ENCODE results near the gene OLFML2A. TPM values are rescaled to one million over a fixed set of nuclear protein-coding genes. Genes with fewer than 3 reads are reported as not detected.
"Not testable (repeated sequence)": the region's sequence is repeated elsewhere in the genome, so short reads cannot be mapped to it uniquely, and the experiment has no call there.

The OLFML2A gene
- total RNA-seq, 4 donors from 2014 or later: 13.7 to 33.1 (median 25.7) TPM

- 65 to 68% methylated on average over 10 to 12 of the region's 12 CpGs for WGBS, 2 donors
- no peak for TF ChIP-seq CTCF (IDR thresholded peaks at IDR 0.05)
- no peak for TF ChIP-seq POLR2A (IDR thresholded peaks at IDR 0.05)
- DNase-seq (ENCODE audit: low spot score in 2 of 2): no peak
- intact Hi-C loops (cut with DNase I; ENCODE audit: low total_unique reads): no loop called here
- no peak overlapping the region for H3K4me3 ChIP-seq (ENCODE audit: low read depth, poor library complexity, severe bottlenecking)
Observed at GRCh38 chr9:124839612-124840299, 62.8 kb downstream of the OLFML2A start.

- intact Hi-C loops (cut with DNase I; ENCODE audit: low total_unique reads): no loop called here
- 64 to 75% methylated on average over 18 of the region's 18 CpGs for WGBS, 2 donors
- no peak overlapping the region for H3K4me3 ChIP-seq (ENCODE audit: low read depth, poor library complexity, severe bottlenecking)
- TF ChIP-seq POLR2A (IDR thresholded peaks at IDR 0.05): no peak
- TF ChIP-seq CTCF (IDR thresholded peaks at IDR 0.05): no peak
- no peak for DNase-seq (ENCODE audit: low spot score in 2 of 2)
Observed at GRCh38 chr9:124840300-124840833, 63.4 kb downstream of the OLFML2A start.

DNA sequence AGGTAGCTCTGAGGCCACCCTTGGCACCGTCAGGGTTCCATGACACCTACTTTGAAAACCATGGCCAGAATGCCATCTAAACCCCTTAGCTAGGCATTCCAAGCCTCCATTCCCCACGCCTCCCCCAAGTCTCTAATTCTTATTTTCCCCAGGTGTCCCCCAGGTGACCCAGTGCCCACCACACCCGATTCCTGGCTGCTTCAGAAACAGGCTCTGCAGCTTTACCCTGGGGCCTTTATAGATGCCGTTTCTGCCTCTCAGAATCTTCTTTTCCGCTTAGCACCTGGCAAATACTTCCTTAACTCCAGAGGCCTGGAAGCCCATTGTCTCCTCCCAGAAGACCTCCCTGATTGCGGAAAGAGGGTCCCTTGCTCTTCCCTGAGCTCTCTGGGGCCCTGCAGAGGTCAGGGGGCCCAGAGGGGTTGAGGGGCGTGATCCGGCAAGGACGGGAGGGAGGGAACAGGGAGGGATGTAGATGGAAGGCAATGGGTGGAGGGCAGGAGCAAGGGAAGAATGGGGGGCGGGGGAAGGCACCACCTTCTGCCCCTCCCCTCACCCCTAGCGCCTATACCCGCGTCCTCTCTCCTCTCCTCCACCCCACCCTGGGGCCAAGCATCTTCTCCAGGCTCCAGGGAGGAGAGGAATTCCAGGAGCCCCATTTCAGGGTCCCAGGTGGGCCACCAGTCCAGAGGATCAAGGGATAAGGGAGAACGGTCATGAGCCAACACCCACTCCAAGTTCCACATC lies 64.3 kb downstream of the OLFML2A start:
- TF ChIP-seq POLR2A (IDR thresholded peaks at IDR 0.05) (no peak), CTCF (IDR thresholded peaks at IDR 0.05) (no peak)
- no peak for DNase-seq (ENCODE audit: low spot score in 2 of 2)
- intact Hi-C loops (cut with DNase I; ENCODE audit: low total_unique reads): no loop called here
- H3K4me3 ChIP-seq (ENCODE audit: low read depth, poor library complexity, severe bottlenecking): no peak overlapping the region
- WGBS, 2 donors: 67 to 72% methylated on average over 14 of the region's 14 CpGs

GRCh38 chr9:124843456-124844034 lies 66.6 kb downstream of the OLFML2A start:
- no peak overlapping the region for H3K4me3 ChIP-seq (ENCODE audit: low read depth, poor library complexity, severe bottlenecking)
- TF ChIP-seq CTCF (IDR thresholded peaks at IDR 0.05) (no peak), POLR2A (IDR thresholded peaks at IDR 0.05) (no peak)
- 74 to 81% methylated on average over 11 of the region's 11 CpGs for WGBS, 2 donors
- no peak for DNase-seq (ENCODE audit: low spot score in 2 of 2)
- intact Hi-C loops (cut with DNase I; ENCODE audit: low total_unique reads): no loop called here

DNA sequence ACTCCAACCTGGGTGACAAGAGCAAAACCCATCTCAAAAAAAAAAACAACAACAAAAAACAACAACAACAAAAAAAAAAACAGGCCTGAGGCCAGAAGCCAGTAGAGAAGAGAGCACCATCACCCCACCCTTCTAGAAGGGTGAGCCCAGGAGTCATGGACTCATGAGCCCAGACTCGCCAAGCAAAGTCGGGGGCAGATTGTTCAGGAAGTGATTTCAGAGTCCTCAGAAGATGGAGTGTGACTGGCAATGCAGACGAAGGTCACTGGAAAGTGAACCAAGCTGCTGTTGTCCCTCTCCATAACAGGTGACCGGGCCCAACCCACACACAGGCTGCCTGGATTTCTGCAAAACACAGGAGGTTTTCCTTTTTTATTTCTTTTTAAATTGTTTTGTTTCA lies 67.4 kb downstream of the OLFML2A start:
- 66 to 67% methylated on average over 4 of the region's 4 CpGs for WGBS, 2 donors
- intact Hi-C loops (cut with DNase I; ENCODE audit: low total_unique reads): no loop called here
- no peak for DNase-seq (ENCODE audit: low spot score in 2 of 2)
- H3K4me3 ChIP-seq (ENCODE audit: low read depth, poor library complexity, severe bottlenecking): no peak overlapping the region
- TF ChIP-seq POLR2A (IDR thresholded peaks at IDR 0.05): no peak
- TF ChIP-seq CTCF (IDR thresholded peaks at IDR 0.05): no peak

- DNase-seq (ENCODE audit: low spot score in 2 of 2); intact Hi-C loops (cut with DNase I; ENCODE audit: low total_unique reads); H3K4me3 ChIP-seq (ENCODE audit: low read depth, poor library complexity, severe bottlenecking): not testable (repeated sequence)
- 93 to 96% methylated on average over 9 of the region's 9 CpGs for WGBS, 2 donors
Observed at GRCh38 chr9:124846467-124846866, 69.5 kb downstream of the OLFML2A start.

All from lower leg skin (tissue), 4 donors.